Fibroblast of lung (primary cell): Measurements from ENCODE around the gene NR2C1. TPM values are rescaled to one million over a fixed set of nuclear protein-coding genes. Genes with fewer than 3 reads are reported as not detected.
A peak's percentile ranks its signal among the peaks of the same experiment; 100 is the strongest.

Experiments
- DNase-seq, 2 donors: peaks; one replicate each; pipeline versions ENCODE4 v3.0.0 to v3.0.0-alpha.2; 2010; ENCODE audit warnings: low read depth in 2 of 2
- H2AFZ ChIP-seq: 2 replicates; pipeline ENCODE4 v1.5.1; 2012; ENCODE audit warnings: low read length, control low read depth, inconsistent platforms
- H3K27ac ChIP-seq: 2 replicates; pipeline ENCODE4 v1.5.1; 2011; ENCODE audit warnings: low read length, control low read depth; ENCODE audit not compliant: insufficient read depth
- H3K27me3 ChIP-seq: 2 replicates; pipeline ENCODE4 v1.5.1; 2011; ENCODE audit warnings: mild to moderate bottlenecking, low read length; ENCODE audit not compliant: control insufficient read depth, insufficient read depth
- H3K36me3 ChIP-seq: 2 replicates; pipeline ENCODE4 v1.5.1; 2011; ENCODE audit warnings: low read length; ENCODE audit not compliant: control insufficient read depth, insufficient read depth
- H3K4me1 ChIP-seq: 2 replicates; pipeline ENCODE4 v1.5.1; 2011; ENCODE audit warnings: low read length; ENCODE audit not compliant: control insufficient read depth, insufficient read depth; ENCODE audit errors: extremely low read depth
- H3K4me2 ChIP-seq: 2 replicates; pipeline ENCODE4 v1.5.1; 2011; ENCODE audit warnings: low read length, control low read depth; ENCODE audit not compliant: insufficient read depth; ENCODE audit errors: extremely low read depth
- H3K4me3 ChIP-seq, 4 experiments: fragments of 200-600 bp in 1 of 4; sonication (generic) in 1 of 4; replicated peaks in 1 of 4; 2 replicates each; pipeline ENCODE4 v1.5.1; 2011 to 2016; ENCODE audit warnings: low read length in 4 of 4, low read depth in 3 of 4, mild to moderate bottlenecking in 3 of 4, control low read depth in 2 of 4, inconsistent platforms in 1 of 4, mixed read lengths in 1 of 4; ENCODE audit not compliant: insufficient read depth in 1 of 4; ENCODE audit errors: control extremely low read depth in 1 of 4
- H3K79me2 ChIP-seq: 2 replicates; pipeline ENCODE4 v1.5.1; 2012; ENCODE audit warnings: mild to moderate bottlenecking, low read length, inconsistent platforms; ENCODE audit not compliant: control insufficient read depth, insufficient read depth
- H3K9ac ChIP-seq: 2 replicates; pipeline ENCODE4 v1.5.1; 2011; ENCODE audit warnings: mild to moderate bottlenecking, low read length, control low read depth; ENCODE audit not compliant: insufficient read depth
- H3K9me3 ChIP-seq: 2 replicates; pipeline ENCODE4 v1.5.1; 2012; ENCODE audit warnings: low read depth, low read length; ENCODE audit not compliant: control insufficient read depth, insufficient read depth
- H4K20me1 ChIP-seq: 2 replicates; pipeline ENCODE4 v1.5.1; 2011; ENCODE audit warnings: low read length; ENCODE audit not compliant: control insufficient read depth, insufficient read depth; ENCODE audit errors: extremely low read depth
- CTCF ChIP-seq, 2 donors: IDR thresholded peaks in 1 of 2; conservative IDR thresholded peaks in 1 of 2; 1 replicate in 1 of 2; 2 replicates in 1 of 2; pipeline ENCODE4 v1.5.1; 2011 to 2012; ENCODE audit warnings: low read length in 2 of 2, control low read depth in 1 of 2, inconsistent platforms in 1 of 2, low read depth in 1 of 2, mild to moderate bottlenecking in 1 of 2
- EZH2 ChIP-seq: IDR thresholded peaks from 2 replicates; pipeline ENCODE4 v1.5.1; 2012; ENCODE audit warnings: low read length, control low read depth, mild to moderate bottlenecking; ENCODE audit errors: missing control alignments
- polyA plus RNA-seq, 2 donors: library from polyadenylated mRNA; depleted of rRNA in 1 of 2; stranded (reverse) in 1 of 2; unstranded in 1 of 2; fragments of >200 nt; gene quantifications; 2 replicates each; pipeline ENCODE4 v1.2.1, GENCODE V29; 2011 to 2012; ENCODE audit warnings: missing spikeins in 1 of 2
- total RNA-seq: library from RNA; depleted of rRNA; stranded (reverse); fragments of >200 nt; gene quantifications from 2 replicates; pipeline ENCODE4 v1.2.1, GENCODE V29; 2014

Gene NR2C1
- total and polyA plus RNA-seq, 2 donors (not counting 1 experiment from before 2014, with no cell fraction given), result 25.6 to 27.0 TPM

GRCh38 chr12:95117178-95117599, 43.8 kb upstream of the NR2C1 start:
- H3K36me3 ChIP-seq, result no peaks in the 10 kb centered on the region
- H3K27ac ChIP-seq, result no peak overlapping the region
- no peaks in the 10 kb centered on the region for H3K27me3 ChIP-seq
- TF ChIP-seq CTCF (conservative IDR thresholded peaks at IDR 0.05 in 1 of 2, IDR thresholded peaks at IDR 0.05 in 1 of 2; ENCODE audit: low read depth in 1 of 2, low read length in 2 of 2), result peak; percentile 49 to 54
- no peak for TF ChIP-seq EZH2
- no peaks in the 10 kb centered on the region for H3K9me3 ChIP-seq
- H2AFZ ChIP-seq, result no peak overlapping the region
- H3K4me3 ChIP-seq, result no peak overlapping the region
- DNase-seq, result peak; percentile 66 to 84
- no peak overlapping the region for H3K4me2 ChIP-seq
- H3K79me2 ChIP-seq, result no peaks in the 10 kb centered on the region
- peaks cover 14% of the 10 kb centered on the region for H3K4me1 ChIP-seq
- no peak overlapping the region for H3K9ac ChIP-seq
- H4K20me1 ChIP-seq, result no peaks in the 10 kb centered on the region

GRCh38 chr12:95116773-95117172, 43.4 kb upstream of the NR2C1 start:
- TF ChIP-seq CTCF (conservative IDR thresholded peaks at IDR 0.05 in 1 of 2, IDR thresholded peaks at IDR 0.05 in 1 of 2; ENCODE audit: low read depth in 1 of 2, low read length in 2 of 2), result no peak
- TF ChIP-seq EZH2, result no peak
- peaks cover 14% of the 10 kb centered on the region for H3K4me1 ChIP-seq
- no peak for DNase-seq
- H3K4me2 ChIP-seq, result no peak overlapping the region
- H3K9ac ChIP-seq, result no peak overlapping the region
- no peak overlapping the region for H3K4me3 ChIP-seq
- H3K9me3 ChIP-seq, result no peaks in the 10 kb centered on the region
- no peaks in the 10 kb centered on the region for H3K79me2 ChIP-seq
- H2AFZ ChIP-seq, result no peak overlapping the region
- no peaks in the 10 kb centered on the region for H3K27me3 ChIP-seq
- no peaks in the 10 kb centered on the region for H4K20me1 ChIP-seq
- H3K27ac ChIP-seq, result no peak overlapping the region
- H3K36me3 ChIP-seq, result no peaks in the 10 kb centered on the region

GRCh38 chr12:95116341-95116740, 42.9 kb upstream of the NR2C1 start:
- Histone ChIP-seq H4K20me1 (no peaks in the 10 kb centered on the region), H3K79me2 (no peaks in the 10 kb centered on the region), H3K4me2 (no peak overlapping the region), H3K4me3 (no peak overlapping the region), H3K9me3 (no peaks in the 10 kb centered on the region), H3K36me3 (no peaks in the 10 kb centered on the region), H2AFZ (no peak overlapping the region), H3K4me1 (peaks cover 14% of the 10 kb centered on the region), H3K9ac (no peak overlapping the region), H3K27ac (no peak overlapping the region), H3K27me3 (no peaks in the 10 kb centered on the region)
- no peak for TF ChIP-seq EZH2
- no peak for TF ChIP-seq CTCF (conservative IDR thresholded peaks at IDR 0.05 in 1 of 2, IDR thresholded peaks at IDR 0.05 in 1 of 2; ENCODE audit: low read depth in 1 of 2, low read length in 2 of 2)
- DNase-seq, result peak in 1 of 2 donors; percentile 14
